ENCODE results near the gene GNG13. TPM values are rescaled to one million over a fixed set of nuclear protein-coding genes. Genes with fewer than 3 reads are reported as not detected.

The GNG13 gene
- total RNA-seq, 5 donors from 2014 or later (not counting 1 experiment from before 2014, with no cell fraction given) = not detected

DNA sequence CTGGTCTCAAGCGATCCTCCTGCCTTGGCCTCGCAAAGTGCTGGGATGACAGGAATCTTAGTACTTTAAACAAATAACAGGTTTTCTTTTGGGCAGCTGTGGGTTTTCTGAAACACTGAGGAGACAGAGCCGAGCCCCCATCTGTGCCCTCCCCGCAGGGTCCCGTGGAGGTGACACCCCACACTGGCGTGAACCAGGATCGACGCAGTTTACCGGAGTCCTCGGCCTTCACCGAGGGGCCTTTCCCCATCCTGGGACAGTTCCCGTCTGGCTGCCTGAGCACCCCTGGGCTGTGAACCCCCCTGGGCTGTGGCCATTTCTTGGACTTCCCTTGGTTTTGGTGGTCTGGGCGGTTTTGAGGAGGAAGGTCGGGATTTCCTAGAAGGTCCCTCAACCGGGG is 15.3 kb upstream of the GNG13 start:
- ChIA-PET POLR2A (no interaction called here), CTCF (no interaction called here)
- H3K36me3 Mint-ChIP-seq = peaks cover 3% of the 10 kb centered on the region
- H3K4me1 Mint-ChIP-seq = peaks cover 9 to 16% (median 15%) of the 10 kb centered on the region in 3 donors
- Histone ChIP-seq H3K36me3 (ENCODE audit: control insufficient read depth in 2 of 2, extremely low read depth in 1 of 2, insufficient read depth in 1 of 2, low read length in 1 of 2) (no peaks in the 10 kb centered on the region), H3K9me3 (no peaks in the 10 kb centered on the region), H3K4me1 (ENCODE audit: control insufficient read depth in 1 of 2, extremely low read depth in 1 of 2, insufficient read depth in 2 of 2, low read length in 2 of 2) (peaks cover 8 to 15% of the 10 kb centered on the region in 2 experiments), H3K27me3 (replicated peaks in 1 of 2; ENCODE audit: control insufficient read depth in 2 of 2, extremely low read depth in 1 of 2, insufficient read depth in 2 of 2, low read length in 1 of 2) (peaks cover 0 to 78% of the 10 kb centered on the region in 2 experiments), H3K27ac (ENCODE audit: low read length) (no peak overlapping the region), H3K4me3 (ENCODE audit: control insufficient read depth in 1 of 2, extremely low read depth in 1 of 2, low read length in 1 of 2) (no peak overlapping the region)
- WGBS (ENCODE audit: insufficient coverage) = 88% methylated on average over 11 of the region's 15 CpGs
- H3K27me3 Mint-ChIP-seq = peaks cover 11 to 35% of the 10 kb centered on the region in 2 donors
- H3K9me3 Mint-ChIP-seq = no peaks in the 10 kb centered on the region
- no peak overlapping the region for H3K27ac Mint-ChIP-seq
- no peak for ATAC-seq (replicated peaks in 1 of 4)
- H3K4me3 Mint-ChIP-seq = no peak overlapping the region
- DNase-seq = no peak

DNA sequence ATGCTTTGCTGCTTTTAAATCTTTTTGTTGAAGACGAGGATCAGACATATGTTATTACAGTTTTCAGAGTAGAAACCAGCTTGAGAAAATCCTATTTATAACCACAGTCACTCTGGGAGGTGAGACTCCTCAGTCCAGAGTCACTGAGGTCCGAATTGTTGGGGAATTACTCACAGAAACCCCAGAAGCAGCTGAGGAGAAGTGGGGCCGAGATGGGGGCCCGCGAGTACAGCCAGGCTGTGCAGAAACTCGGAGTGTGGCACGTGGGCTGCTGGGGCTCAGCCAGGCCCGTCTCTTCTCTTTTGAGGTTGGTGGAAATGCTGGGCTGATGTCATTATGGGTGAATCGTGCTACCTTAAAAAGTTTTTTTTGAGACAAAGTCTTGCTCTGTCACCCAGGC is 14.4 kb upstream of the GNG13 start:
- peaks cover 11 to 35% of the 10 kb centered on the region in 2 donors for H3K27me3 Mint-ChIP-seq
- no peak for DNase-seq
- Histone ChIP-seq H3K27ac (ENCODE audit: low read length) (no peak overlapping the region), H3K36me3 (ENCODE audit: control insufficient read depth in 2 of 2, extremely low read depth in 1 of 2, insufficient read depth in 1 of 2, low read length in 1 of 2) (no peaks in the 10 kb centered on the region), H3K27me3 (replicated peaks in 1 of 2; ENCODE audit: control insufficient read depth in 2 of 2, extremely low read depth in 1 of 2, insufficient read depth in 2 of 2, low read length in 1 of 2) (peaks cover 0 to 80% of the 10 kb centered on the region in 2 experiments), H3K4me3 (ENCODE audit: control insufficient read depth in 1 of 2, extremely low read depth in 1 of 2, low read length in 1 of 2) (no peak overlapping the region), H3K4me1 (ENCODE audit: control insufficient read depth in 1 of 2, extremely low read depth in 1 of 2, insufficient read depth in 2 of 2, low read length in 2 of 2) (peaks cover 8 to 15% of the 10 kb centered on the region in 2 experiments), H3K9me3 (no peaks in the 10 kb centered on the region)
- no peaks in the 10 kb centered on the region for H3K9me3 Mint-ChIP-seq
- POLR2A ChIA-PET = no interaction called here
- peaks cover 3% of the 10 kb centered on the region for H3K36me3 Mint-ChIP-seq
- WGBS (ENCODE audit: insufficient coverage) = no CpG with 5 or more reads among the region's 9 CpGs
- no peak overlapping the region for H3K27ac Mint-ChIP-seq
- CTCF ChIA-PET = no interaction called here
- no peak overlapping the region for H3K4me3 Mint-ChIP-seq
- ATAC-seq (replicated peaks in 1 of 4) = no peak
- H3K4me1 Mint-ChIP-seq = peaks cover 6 to 14% (median 11%) of the 10 kb centered on the region in 3 donors

DNA sequence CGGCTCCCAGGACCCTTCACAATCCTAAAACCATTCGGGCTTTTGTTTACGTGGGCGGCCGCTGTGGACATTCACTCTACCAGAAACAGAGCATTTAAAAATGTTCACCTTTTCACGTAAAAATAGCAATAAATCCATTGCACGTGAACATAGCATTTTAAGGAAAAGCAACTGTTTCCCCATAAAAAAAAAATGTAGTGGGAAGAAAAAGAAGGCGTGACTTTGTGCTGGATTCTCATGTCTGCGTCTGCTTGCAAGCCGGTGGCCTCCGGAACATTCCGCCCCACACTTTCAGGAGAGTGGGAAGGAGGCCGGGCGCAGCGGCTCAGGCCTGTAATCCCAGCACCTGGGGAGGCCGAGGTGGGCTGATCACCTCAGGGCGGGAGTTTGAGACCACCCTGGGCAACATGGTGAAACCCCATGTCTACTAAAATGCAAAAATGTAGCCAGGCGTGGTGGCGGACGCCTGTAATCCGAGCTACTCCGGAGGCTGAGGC is 13.4 kb upstream of the GNG13 start:
- H3K9me3 ChIP-seq = no peaks in the 10 kb centered on the region

DNA sequence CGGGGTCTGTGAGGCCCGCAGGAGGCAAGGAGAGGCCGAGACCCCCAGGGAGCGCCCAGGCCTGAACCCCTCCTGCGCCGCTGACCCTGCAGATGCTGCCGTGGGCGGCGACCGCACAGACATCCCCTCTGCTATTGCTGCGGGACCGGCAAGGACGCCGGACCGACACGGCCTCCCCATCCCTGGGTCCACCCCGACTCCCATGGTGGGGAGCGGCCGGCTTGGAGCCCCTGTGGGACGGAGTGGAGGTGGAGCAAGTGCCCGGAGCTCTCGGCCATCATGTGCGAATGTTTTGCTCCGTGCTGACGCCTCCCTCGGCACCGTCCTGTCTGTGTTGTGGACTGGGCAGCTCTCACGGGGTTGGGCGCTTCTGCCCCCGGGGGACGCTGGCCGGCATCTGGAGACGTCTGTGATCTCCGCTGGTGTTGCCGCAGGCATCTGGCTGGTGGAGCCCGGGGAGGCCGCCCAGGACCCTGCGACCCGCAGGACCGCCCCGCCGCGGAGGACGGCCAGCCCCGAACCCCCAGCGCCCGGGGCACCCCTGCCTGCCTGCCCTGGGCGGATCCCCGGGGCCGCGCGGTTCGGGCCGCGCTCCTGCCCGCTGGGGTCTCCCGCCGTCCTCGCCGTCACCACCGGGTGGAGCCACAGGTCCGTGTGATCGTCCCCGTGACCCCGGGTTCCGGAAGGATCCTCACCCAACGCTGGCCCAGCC is 12.8 kb upstream of the GNG13 start:
- ChIA-PET CTCF (no interaction called here), POLR2A (no interaction called here)
- Mint-ChIP-seq H3K36me3 (peaks cover 3% of the 10 kb centered on the region), H3K9me3 (no peaks in the 10 kb centered on the region), H3K4me3 (peak overlapping the region in 1 of 3 donors; percentile 37), H3K27ac (no peak overlapping the region), H3K4me1 (peaks cover 7 to 11% (median 10%) of the 10 kb centered on the region in 3 donors), H3K27me3 (peaks cover 11 to 35% of the 10 kb centered on the region in 2 donors)
- H3K36me3 ChIP-seq (ENCODE audit: control insufficient read depth in 2 of 2, extremely low read depth in 1 of 2, insufficient read depth in 1 of 2, low read length in 1 of 2) = no peaks in the 10 kb centered on the region
- H3K27me3 ChIP-seq (replicated peaks in 1 of 2; ENCODE audit: control insufficient read depth in 2 of 2, extremely low read depth in 1 of 2, insufficient read depth in 2 of 2, low read length in 1 of 2) = peaks cover 0 to 68% of the 10 kb centered on the region in 2 experiments
- no peak overlapping the region for H3K4me3 ChIP-seq (ENCODE audit: control insufficient read depth in 1 of 2, extremely low read depth in 1 of 2, low read length in 1 of 2)
- ATAC-seq (replicated peaks in 1 of 4) (peak; percentile 66 to 85 (median 78)), DNase-seq (peak in 24 of 35 experiments; percentile 18 to 62 (median 33))
- peaks cover 2 to 14% of the 10 kb centered on the region in 2 experiments for H3K4me1 ChIP-seq (ENCODE audit: control insufficient read depth in 1 of 2, extremely low read depth in 1 of 2, insufficient read depth in 2 of 2, low read length in 2 of 2)
- no peak overlapping the region for H3K27ac ChIP-seq (ENCODE audit: low read length)
- 11% methylated on average over 55 of the region's 67 CpGs for WGBS (ENCODE audit: insufficient coverage)
- H3K9me3 ChIP-seq = no peaks in the 10 kb centered on the region

More for the DNA sequence above, 13.4 kb upstream of the GNG13 start:
- H3K27ac ChIP-seq (ENCODE audit: low read length) = no peak overlapping the region
- no peak overlapping the region for H3K4me3 ChIP-seq (ENCODE audit: control insufficient read depth in 1 of 2, extremely low read depth in 1 of 2, low read length in 1 of 2)
- peaks cover 6 to 7% (median 7%) of the 10 kb centered on the region in 3 donors for H3K4me1 Mint-ChIP-seq
- H3K4me1 ChIP-seq (ENCODE audit: control insufficient read depth in 1 of 2, extremely low read depth in 1 of 2, insufficient read depth in 2 of 2, low read length in 2 of 2) = peaks cover 0 to 9% of the 10 kb centered on the region in 2 experiments
- no peak overlapping the region for H3K4me3 Mint-ChIP-seq
- 77% methylated on average over 13 of the region's 22 CpGs for WGBS (ENCODE audit: insufficient coverage)
- ChIA-PET POLR2A (no interaction called here), CTCF (no interaction called here)
- H3K27ac Mint-ChIP-seq = no peak overlapping the region
- H3K9me3 Mint-ChIP-seq = no peaks in the 10 kb centered on the region
- ATAC-seq (replicated peaks in 1 of 4) (no peak), DNase-seq (no peak)
- H3K36me3 ChIP-seq (ENCODE audit: control insufficient read depth in 2 of 2, extremely low read depth in 1 of 2, insufficient read depth in 1 of 2, low read length in 1 of 2) = no peaks in the 10 kb centered on the region
- peaks cover 3% of the 10 kb centered on the region for H3K36me3 Mint-ChIP-seq
- peaks cover 11 to 35% of the 10 kb centered on the region in 2 donors for H3K27me3 Mint-ChIP-seq
- peaks cover 0 to 71% of the 10 kb centered on the region in 2 experiments for H3K27me3 ChIP-seq (replicated peaks in 1 of 2; ENCODE audit: control insufficient read depth in 2 of 2, extremely low read depth in 1 of 2, insufficient read depth in 2 of 2, low read length in 1 of 2)

DNA sequence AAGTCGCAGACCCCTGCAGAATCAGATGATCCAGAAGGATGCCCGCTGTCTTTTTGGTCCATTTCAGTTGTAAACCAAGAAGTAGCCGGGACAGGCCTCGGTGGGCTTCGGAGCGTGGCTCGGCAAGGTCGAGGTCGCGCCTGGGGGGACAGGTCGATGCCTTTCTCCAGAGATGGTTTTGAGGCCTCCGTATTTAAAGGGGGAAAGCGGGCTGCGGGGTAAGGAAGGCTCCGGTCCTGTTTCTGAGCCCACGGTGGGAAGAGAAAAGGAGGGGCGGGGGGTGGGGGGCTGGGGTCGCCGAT is 7.5 kb upstream of the GNG13 start:
- Histone ChIP-seq H3K36me3 (ENCODE audit: control insufficient read depth in 2 of 2, extremely low read depth in 1 of 2, insufficient read depth in 1 of 2, low read length in 1 of 2) (no peaks in the 10 kb centered on the region), H3K27me3 (replicated peaks in 1 of 2; ENCODE audit: control insufficient read depth in 2 of 2, extremely low read depth in 1 of 2, insufficient read depth in 2 of 2, low read length in 1 of 2) (peaks cover 0 to 29% of the 10 kb centered on the region in 2 experiments), H3K4me3 (ENCODE audit: control insufficient read depth in 1 of 2, extremely low read depth in 1 of 2, low read length in 1 of 2) (peak overlapping the region; percentile 66 to 93), H3K4me1 (ENCODE audit: control insufficient read depth in 1 of 2, extremely low read depth in 1 of 2, insufficient read depth in 2 of 2, low read length in 2 of 2) (peaks cover 3 to 16% of the 10 kb centered on the region in 2 experiments), H3K27ac (ENCODE audit: low read length) (peak overlapping the region; percentile 87), H3K9me3 (no peaks in the 10 kb centered on the region)
- ATAC-seq (replicated peaks in 1 of 4) (no peak), DNase-seq (no peak)
- Mint-ChIP-seq H3K4me1 (peaks cover 12 to 19% (median 14%) of the 10 kb centered on the region in 3 donors), H3K4me3 (peak overlapping the region; percentile 94 to 96 (median 94)), H3K36me3 (peaks cover 3% of the 10 kb centered on the region), H3K27ac (peak overlapping the region; percentile 95 to 96), H3K27me3 (peaks cover 7 to 17% of the 10 kb centered on the region in 2 donors), H3K9me3 (no peaks in the 10 kb centered on the region)
- 24% methylated on average over 14 of the region's 19 CpGs for WGBS (ENCODE audit: insufficient coverage)
- ChIA-PET POLR2A (no interaction called here), CTCF (no interaction called here)

DNA sequence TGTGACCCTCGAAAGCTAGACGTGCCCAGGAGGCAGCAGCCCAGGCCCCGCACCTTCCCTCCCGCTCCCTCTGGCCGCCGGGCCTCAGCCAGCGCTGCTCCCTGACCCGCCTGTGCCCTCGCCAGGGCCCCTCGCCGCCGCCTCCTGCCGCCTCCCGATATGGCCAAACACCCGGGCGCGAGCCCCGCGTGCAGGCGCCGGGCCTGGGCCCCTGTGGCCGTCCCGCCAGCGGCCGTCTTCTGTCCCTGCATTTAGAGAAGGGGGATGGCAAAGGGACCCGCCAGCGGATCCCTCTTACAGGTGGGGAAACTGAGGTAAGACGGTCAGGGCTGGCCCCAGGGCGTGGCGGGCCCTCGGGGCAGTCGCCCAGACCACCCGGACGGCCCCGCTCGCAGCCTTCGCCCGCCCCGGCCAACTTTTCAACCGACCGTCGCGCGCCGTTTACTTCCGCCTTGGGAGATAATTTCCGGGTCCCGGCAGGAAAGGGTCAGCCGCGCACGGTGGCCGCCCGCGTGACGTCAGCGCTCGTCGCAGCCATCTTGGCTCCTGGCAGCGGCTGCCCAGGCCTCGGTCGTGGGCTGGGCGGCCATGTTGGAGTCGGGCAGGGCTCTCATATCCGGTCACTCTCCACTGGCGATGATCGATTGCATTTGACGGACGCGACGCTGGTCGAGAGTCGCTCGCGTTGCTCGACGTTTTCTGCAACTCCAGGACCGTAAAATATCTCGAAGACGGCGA is 7.0 kb upstream of the GNG13 start:
- peaks cover 0 to 29% of the 10 kb centered on the region in 2 experiments for H3K27me3 ChIP-seq (replicated peaks in 1 of 2; ENCODE audit: control insufficient read depth in 2 of 2, extremely low read depth in 1 of 2, insufficient read depth in 2 of 2, low read length in 1 of 2)
- peaks cover 3 to 16% of the 10 kb centered on the region in 2 experiments for H3K4me1 ChIP-seq (ENCODE audit: control insufficient read depth in 1 of 2, extremely low read depth in 1 of 2, insufficient read depth in 2 of 2, low read length in 2 of 2)
- peak overlapping the region; percentile 94 to 96 (median 94) for H3K4me3 Mint-ChIP-seq
- ChIA-PET POLR2A (interaction anchor here in 1 of 2 donors (0.8 kb wide), 1 partner anchor 92 kb away, joined by 4 read pairs; no protein-coding TSS in a partner anchor), CTCF (no interaction called here)
- DNase-seq = peak; percentile 55 to 90 (median 72)
- peak overlapping the region; percentile 66 to 93 for H3K4me3 ChIP-seq (ENCODE audit: control insufficient read depth in 1 of 2, extremely low read depth in 1 of 2, low read length in 1 of 2)
- H3K4me1 Mint-ChIP-seq = peaks cover 11 to 17% (median 12%) of the 10 kb centered on the region in 3 donors
- peak overlapping the region; percentile 87 for H3K27ac ChIP-seq (ENCODE audit: low read length)
- WGBS (ENCODE audit: insufficient coverage) = 7% methylated on average over 74 of the region's 80 CpGs
- no peaks in the 10 kb centered on the region for H3K36me3 ChIP-seq (ENCODE audit: control insufficient read depth in 2 of 2, extremely low read depth in 1 of 2, insufficient read depth in 1 of 2, low read length in 1 of 2)
- ATAC-seq (replicated peaks in 1 of 4) = peak; percentile 88 to 96 (median 94)
- peak overlapping the region; percentile 95 to 96 for H3K27ac Mint-ChIP-seq
- H3K9me3 ChIP-seq = no peaks in the 10 kb centered on the region
- no peaks in the 10 kb centered on the region for H3K9me3 Mint-ChIP-seq
- H3K36me3 Mint-ChIP-seq = no peaks in the 10 kb centered on the region
- H3K27me3 Mint-ChIP-seq = peaks cover 3 to 14% of the 10 kb centered on the region in 2 donors
